OCI-LY7 (cell line): ENCODE measurements around the gene ZSCAN5B. TPM values are rescaled to one million over a fixed set of nuclear protein-coding genes. Genes with fewer than 3 reads are reported as not detected.
"Not testable (repeated sequence)": the region's sequence is repeated elsewhere in the genome, so short reads cannot be mapped to it uniquely, and the experiment has no call there.

ENCODE experiments used
- BruUV-seq: library from RNA; stranded (reverse); fragments of 400-500 nt; replicated peaks from 2 replicates; lab custom pipeline; 2021; lab: Mats Ljungman, UMichigan
- CTCF ChIA-PET: fragments of 300-600 bp; sonication (Branson Sonifier 250); formaldehyde crosslinking; loops from one replicate; lab custom pipeline; 2022; ENCODE audit warnings: antibody characterized with exemption; ENCODE audit not compliant: unreplicated experiment; lab: Charles Lee
- POLR2A ChIA-PET: fragments of 300-600 bp; sonication (Branson Sonifier 250); formaldehyde crosslinking; loops from one replicate; lab custom pipeline; 2022; ENCODE audit warnings: antibody characterized with exemption; lab: Charles Lee
- DNase-seq: peaks from one replicate; pipeline ENCODE4 v3.0.0-alpha.2; 2015; ENCODE audit warnings: low spot score
- H2AFZ ChIP-seq: fragments of 200-600 bp; sonication (generic), shearing (Covaris generic); 2 replicates; pipeline ENCODE4 v1.6.1; 2014; ENCODE audit warnings: mild to moderate bottlenecking, antibody characterized with exemption, low read length, moderate library complexity
- H3K27ac ChIP-seq: fragments of 200-600 bp; sonication (generic); 2 replicates; pipeline ENCODE4 v1.5.1; 2014; ENCODE audit warnings: mixed run types, low read depth, mild to moderate bottlenecking, moderate library complexity, low read length, inconsistent platforms; ENCODE audit not compliant: poor library complexity, severe bottlenecking
- H3K36me3 ChIP-seq: fragments of 200-600 bp; sonication (generic); 2 replicates; pipeline ENCODE4 v1.6.1; 2014; ENCODE audit warnings: mild to moderate bottlenecking, antibody characterized with exemption, low read length, moderate library complexity, mixed read lengths; ENCODE audit not compliant: insufficient read depth
- H3K4me1 ChIP-seq: fragments of 200-600 bp; sonication (generic); 2 replicates; pipeline ENCODE4 v1.5.1; 2014; ENCODE audit warnings: mild to moderate bottlenecking, low read length; ENCODE audit not compliant: insufficient read depth, poor library complexity, severe bottlenecking
- H3K4me2 ChIP-seq: fragments of 200-600 bp; sonication (generic); 2 replicates; pipeline ENCODE4 v1.6.1; 2014; ENCODE audit warnings: mild to moderate bottlenecking, low read length
- H3K4me3 ChIP-seq: fragments of 200-600 bp; sonication (generic); 2 replicates; pipeline ENCODE4 v1.5.1; 2014; ENCODE audit warnings: mild to moderate bottlenecking, low read depth, low read length; ENCODE audit not compliant: poor library complexity, severe bottlenecking
- H3K79me2 ChIP-seq: fragments of 200-600 bp; sonication (generic); 2 replicates; pipeline ENCODE4 v1.6.1; 2016; ENCODE audit warnings: low read depth, mild to moderate bottlenecking, low read length, moderate library complexity, mixed read lengths; ENCODE audit not compliant: insufficient read depth
- H3K9me2 ChIP-seq: fragments of 200-600 bp; sonication (generic); 2 replicates; pipeline ENCODE4 v1.6.1; 2016; ENCODE audit warnings: mild to moderate bottlenecking, low read length, mixed read lengths; ENCODE audit not compliant: insufficient read depth
- H3K9me3 ChIP-seq: fragments of 200-600 bp; sonication (generic); 2 replicates; pipeline ENCODE4 v1.6.1; 2014; ENCODE audit warnings: mild to moderate bottlenecking, mixed run types, low read length, mixed read lengths
- H4K20me1 ChIP-seq: fragments of 200-600 bp; sonication (generic); 2 replicates; pipeline ENCODE4 v1.6.1; 2014; ENCODE audit warnings: mild to moderate bottlenecking, antibody characterized with exemption, low read length, moderate library complexity, mixed read lengths; ENCODE audit not compliant: insufficient read depth
- CTCF ChIP-seq: fragments of 200-600 bp; sonication (generic); conservative IDR thresholded peaks from 2 replicates; pipeline ENCODE4 v1.5.1; 2014; ENCODE audit warnings: mild to moderate bottlenecking, antibody characterized with exemption, low read length, moderate library complexity, mixed read lengths
- EZH2phosphoT487 ChIP-seq: fragments of 200-600 bp; sonication (generic); IDR thresholded peaks from 2 replicates; pipeline ENCODE4 v1.6.1; 2018; ENCODE audit warnings: low read depth, borderline replicate concordance, mild to moderate bottlenecking, mixed run types, antibody characterized with exemption, low read length, moderate library complexity, mixed read lengths
- intact Hi-C: fragments of 100-400 bp; cut with micrococcal nuclease; formaldehyde crosslinking; loops from one replicate; pipeline ENCODE4 v1.10.0; 2022; ENCODE audit not compliant: unreplicated experiment
- total RNA-seq, 2 experiments: library from RNA; depleted of rRNA in 1 of 2; stranded (reverse); fragments of >200 nt in 1 of 2; shearing (Covaris generic) in 1 of 2; gene quantifications; 2 replicates each; pipeline ENCODE4 v1.2.3, GENCODE V29; 2014 to 2022

ZSCAN5B gene
- total RNA-seq, 2 experiments from 2014 or later: not detected

- H2AFZ ChIP-seq: no peak overlapping the region
- intact Hi-C loops: no loop called here
- no peak for TF ChIP-seq EZH2phosphoT487
- no peak for TF ChIP-seq CTCF
- no peak for DNase-seq
- H3K27ac ChIP-seq: no peak overlapping the region
- CTCF ChIA-PET: no interaction called here
- POLR2A ChIA-PET: no interaction called here
- no peaks in the 10 kb centered on the region for H4K20me1 ChIP-seq
- H3K4me2 ChIP-seq: no peak overlapping the region
- H3K9me3 ChIP-seq: no peaks in the 10 kb centered on the region
- no peaks in the 10 kb centered on the region for H3K79me2 ChIP-seq
- H3K9me2 ChIP-seq: no peaks in the 10 kb centered on the region
- no peak overlapping the region for H3K4me3 ChIP-seq
- no peaks in the 10 kb centered on the region for H3K4me1 ChIP-seq
- H3K36me3 ChIP-seq: peaks cover 36% of the 10 kb centered on the region
- no TSS peak for BruUV-seq
Observed at GRCh38 chr19:56152644-56153043, 44.9 kb downstream of the ZSCAN5B start.

DNA sequence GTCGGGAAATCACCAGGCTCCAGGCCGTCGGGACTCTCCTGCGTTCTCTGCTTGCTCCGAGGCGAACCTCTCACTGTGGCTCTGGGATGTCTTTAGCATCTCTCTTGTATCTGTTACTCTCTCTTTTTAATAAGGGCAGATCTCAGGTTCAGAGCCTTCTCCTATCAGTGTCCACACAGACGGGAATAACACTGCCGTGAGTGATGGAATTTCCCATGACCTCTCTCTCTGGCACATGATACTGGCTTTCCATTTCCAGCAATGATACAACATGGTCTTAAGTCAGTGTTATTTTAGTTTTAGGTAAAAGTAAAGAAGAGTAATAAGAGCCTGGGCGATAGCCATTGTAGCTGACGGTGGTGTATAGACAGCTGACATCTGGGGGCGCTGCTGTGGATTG is 47.2 kb downstream of the ZSCAN5B start:
- intact Hi-C loops: no loop called here
- Histone ChIP-seq H3K36me3 (peaks cover 31% of the 10 kb centered on the region), H3K27ac (no peak overlapping the region), H3K79me2 (no peaks in the 10 kb centered on the region), H3K4me1 (no peaks in the 10 kb centered on the region), H3K4me3 (no peak overlapping the region), H3K9me3 (no peaks in the 10 kb centered on the region), H4K20me1 (no peaks in the 10 kb centered on the region), H3K4me2 (no peak overlapping the region), H3K9me2 (no peaks in the 10 kb centered on the region), H2AFZ (no peak overlapping the region)
- no peak for DNase-seq
- BruUV-seq: no TSS peak
- TF ChIP-seq EZH2phosphoT487 (no peak), CTCF (no peak)
- CTCF ChIA-PET: no interaction called here
- POLR2A ChIA-PET: no interaction called here

DNA sequence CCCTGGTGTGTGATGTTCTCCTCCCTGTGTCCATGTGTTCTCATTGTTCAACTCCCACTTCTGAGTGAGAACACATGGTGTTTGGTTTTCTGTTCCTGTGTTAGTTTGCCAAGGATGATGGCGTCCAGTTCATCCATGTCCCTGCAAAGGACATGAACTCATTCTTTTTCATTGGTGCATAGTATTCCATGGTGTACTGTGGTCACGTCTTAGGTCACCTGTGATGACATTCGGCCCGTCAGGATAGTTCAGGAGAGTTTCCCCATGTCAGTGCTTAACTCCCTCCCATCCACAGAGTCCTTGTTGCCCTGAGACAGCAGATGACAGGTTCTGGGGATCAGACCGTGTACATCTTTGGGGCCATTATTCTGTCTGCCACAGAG is 47.9 kb downstream of the ZSCAN5B start:
- H3K9me3 ChIP-seq: no peaks in the 10 kb centered on the region
- TF ChIP-seq CTCF (no peak), EZH2phosphoT487 (no peak)
- H3K4me3 ChIP-seq: no peak overlapping the region
- ChIA-PET POLR2A (no interaction called here), CTCF (no interaction called here)
- H3K9me2 ChIP-seq: no peaks in the 10 kb centered on the region
- no peak overlapping the region for H3K27ac ChIP-seq
- no peaks in the 10 kb centered on the region for H4K20me1 ChIP-seq
- DNase-seq: no peak
- H3K4me1 ChIP-seq: no peaks in the 10 kb centered on the region
- no TSS peak for BruUV-seq
- peaks cover 31% of the 10 kb centered on the region for H3K36me3 ChIP-seq
- intact Hi-C loops: no loop called here
- no peak overlapping the region for H2AFZ ChIP-seq
- H3K79me2 ChIP-seq: no peaks in the 10 kb centered on the region
- H3K4me2 ChIP-seq: no peak overlapping the region

DNA sequence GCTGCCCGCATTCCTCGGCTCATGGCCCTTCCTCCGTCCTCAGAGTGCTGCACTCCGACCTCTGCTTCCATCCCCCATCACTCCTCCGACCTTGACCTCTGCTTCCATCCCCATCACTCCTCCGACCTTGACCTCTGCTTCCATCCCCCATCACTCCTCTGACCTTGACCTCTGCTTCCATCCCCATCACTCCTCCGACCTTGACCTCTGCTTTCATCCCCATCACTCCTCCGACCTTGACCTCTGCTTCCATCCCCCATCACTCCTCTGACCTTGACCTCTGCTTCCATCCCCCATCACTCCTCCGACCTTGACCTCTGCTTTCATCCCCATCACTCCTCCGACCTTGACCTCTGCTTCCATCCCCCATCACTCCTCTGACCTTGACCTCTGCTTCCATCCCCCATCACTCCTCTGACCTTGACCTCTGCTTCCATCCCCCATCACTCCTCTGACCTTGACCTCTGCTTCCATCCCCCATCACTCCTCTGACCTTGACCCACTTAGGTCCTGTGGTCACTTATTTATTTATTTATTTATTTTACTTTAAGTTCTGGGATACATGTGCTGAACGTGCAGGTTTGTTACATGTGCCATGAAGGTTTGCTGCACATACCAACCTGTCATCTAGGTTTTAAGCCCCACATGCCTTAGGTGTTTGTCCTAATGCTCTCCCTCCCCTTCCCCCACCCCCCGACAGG is 48.5 kb downstream of the ZSCAN5B start:
- H3K79me2 ChIP-seq, intact Hi-C loops, POLR2A ChIA-PET, CTCF ChIA-PET, H2AFZ ChIP-seq, H3K9me3 ChIP-seq, BruUV-seq, H4K20me1 ChIP-seq, H3K4me2 ChIP-seq, H3K27ac ChIP-seq, H3K4me1 ChIP-seq, H3K4me3 ChIP-seq, H3K9me2 ChIP-seq, DNase-seq: not testable (repeated sequence)
- H3K36me3 ChIP-seq: peaks cover 31% of the 10 kb centered on the region
